GM21447 (cell line): ENCODE results near the gene ZFPL1.
"Not testable (repeated sequence)": the region's sequence is repeated elsewhere in the genome, so short reads cannot be mapped to it uniquely, and the experiment has no call there.

Experiments used
- ATAC-seq: cut with Tn5 transposase; IDR thresholded peaks from one replicate; pipeline ENCODE4 v1.9.1; 2021; ENCODE audit not compliant: unreplicated experiment

ZFPL1 gene

DNA sequence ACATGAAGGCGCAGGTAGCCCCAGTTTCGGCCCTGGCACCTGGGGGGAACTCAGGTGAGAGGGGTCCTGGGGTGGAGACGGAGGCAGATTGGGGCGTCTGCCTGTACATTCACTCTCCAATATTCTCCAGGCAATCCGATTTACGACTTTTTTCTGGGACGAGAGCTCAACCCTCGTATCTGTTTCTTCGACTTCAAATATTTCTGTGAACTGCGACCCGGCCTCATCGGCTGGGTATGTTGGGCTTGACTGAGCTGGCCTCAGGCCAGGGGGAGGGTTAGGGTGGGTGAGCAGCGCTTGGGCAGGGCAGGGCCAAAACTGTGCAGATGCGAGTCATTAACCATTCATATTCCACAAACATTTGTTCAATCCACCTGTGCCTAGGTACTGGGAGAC is 29.3 kb downstream of the ZFPL1 start:
- ATAC-seq = no peak

DNA sequence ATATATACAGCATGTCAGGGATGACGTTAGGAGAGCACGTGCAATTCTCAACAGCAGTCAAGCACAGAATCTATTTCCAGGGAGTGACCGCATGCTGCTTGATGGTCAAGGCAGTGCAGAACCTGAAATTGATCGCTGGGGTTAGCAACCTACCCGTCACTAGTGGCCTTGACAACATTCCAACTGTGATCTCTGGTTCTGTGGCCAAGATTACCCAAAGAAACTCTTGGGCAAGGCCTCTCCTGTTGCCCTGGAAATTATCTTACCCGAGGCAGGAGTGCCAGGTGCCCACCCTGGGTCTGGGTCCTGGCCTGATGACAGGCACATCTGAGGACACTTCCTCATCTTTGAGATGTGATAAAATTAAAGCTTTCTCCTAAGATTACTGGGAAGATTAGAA is 29.8 kb downstream of the ZFPL1 start:
- ATAC-seq = no peak

DNA sequence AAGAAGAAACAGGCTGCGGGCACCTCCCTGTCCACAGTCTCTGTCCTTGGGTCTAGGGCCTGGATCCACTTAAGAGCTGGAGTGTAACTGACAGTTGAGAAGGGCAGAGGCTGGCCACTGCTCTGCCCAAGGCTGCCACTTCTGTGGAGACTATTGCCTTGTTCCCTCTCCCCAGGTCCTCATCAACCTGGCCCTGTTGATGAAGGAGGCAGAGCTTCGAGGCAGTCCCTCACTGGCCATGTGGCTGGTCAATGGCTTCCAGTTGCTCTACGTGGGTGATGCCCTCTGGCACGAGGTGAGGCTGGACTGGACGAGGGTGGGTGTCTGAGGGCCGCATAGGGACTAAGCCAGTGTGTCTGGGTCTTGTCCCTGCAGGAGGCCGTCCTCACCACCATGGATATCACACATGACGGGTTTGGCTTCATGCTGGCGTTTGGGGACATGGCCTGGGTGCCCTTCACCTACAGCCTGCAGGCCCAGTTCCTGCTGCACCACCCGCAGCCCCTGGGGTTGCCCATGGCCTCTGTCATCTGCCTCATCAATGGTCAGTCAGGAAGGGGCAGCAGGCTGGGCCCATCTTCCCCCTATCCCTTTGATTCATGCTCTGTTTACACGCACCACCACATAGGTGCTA is 30.6 kb downstream of the ZFPL1 start:
- ATAC-seq = no peak

DNA sequence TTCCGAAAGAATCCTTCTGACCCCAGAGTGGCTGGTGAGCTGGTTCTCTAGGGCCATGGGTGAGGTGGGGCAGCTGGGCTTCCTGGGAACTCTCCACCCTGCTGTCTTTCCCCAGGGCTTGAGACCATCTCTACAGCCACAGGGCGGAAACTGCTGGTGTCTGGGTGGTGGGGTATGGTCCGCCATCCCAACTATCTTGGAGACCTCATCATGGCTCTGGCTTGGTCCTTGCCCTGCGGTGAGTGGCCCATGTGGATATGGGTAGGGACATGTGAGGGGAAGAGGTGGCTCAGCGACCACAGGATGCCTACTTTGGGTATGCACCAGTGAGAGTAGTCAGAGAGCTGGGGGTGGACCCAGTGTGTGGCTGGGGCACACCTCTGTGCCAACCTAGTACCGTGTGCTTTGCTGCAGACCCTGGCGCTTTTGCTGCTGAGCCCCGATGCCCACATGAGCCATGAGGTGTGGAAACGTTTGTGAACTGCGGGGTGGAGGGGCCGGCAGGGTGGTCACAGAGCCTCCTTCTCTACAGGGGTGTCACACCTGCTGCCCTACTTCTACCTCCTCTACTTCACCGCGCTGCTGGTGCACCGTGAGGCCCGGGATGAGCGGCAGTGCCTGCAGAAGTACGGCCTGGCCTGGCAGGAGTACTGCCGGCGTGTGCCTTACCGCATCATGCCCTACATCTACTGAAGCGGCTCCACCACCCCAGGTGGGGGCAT is 31.5 kb downstream of the ZFPL1 start:
- ATAC-seq = no peak

DNA sequence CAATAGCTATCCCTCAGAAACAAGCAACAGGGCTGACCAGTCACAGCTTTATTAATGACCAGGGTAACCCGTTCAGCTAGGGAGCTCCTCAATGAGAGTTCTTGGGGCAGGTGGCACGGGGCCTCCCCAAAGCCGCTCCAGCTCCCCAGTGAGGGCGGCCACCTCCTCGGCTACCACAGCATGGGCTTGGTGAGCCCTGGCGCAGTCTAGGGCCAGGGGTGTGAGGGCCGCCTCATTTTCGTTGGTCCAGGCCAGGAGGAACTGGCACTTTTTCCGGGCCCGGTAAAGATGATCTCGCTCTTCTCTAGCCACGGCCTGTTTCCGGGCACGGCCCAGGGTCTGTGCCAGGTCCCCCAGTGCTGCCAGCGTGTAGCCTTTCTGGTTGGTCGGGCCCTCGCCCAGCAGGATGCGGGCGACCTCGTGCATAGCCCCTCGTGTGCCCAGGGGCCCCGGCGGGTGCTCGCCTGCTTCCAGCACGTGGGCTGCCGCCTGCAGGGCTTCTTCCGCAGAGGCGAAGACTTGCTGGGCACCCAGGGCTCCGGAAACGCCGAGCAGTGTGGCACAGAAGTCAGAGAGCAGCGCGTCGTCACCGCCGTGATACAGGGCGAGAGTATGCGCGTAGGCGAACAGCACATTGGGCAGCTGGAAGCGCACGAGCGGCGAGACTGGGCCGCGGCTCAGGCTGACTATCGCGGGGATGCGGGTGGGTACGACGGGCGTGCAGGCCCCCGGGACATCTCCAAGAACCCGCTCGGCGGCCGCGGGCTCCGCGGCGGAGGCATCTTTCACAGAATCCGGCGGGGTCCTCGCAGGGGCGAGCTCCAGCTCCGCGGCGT is 32.6 kb downstream of the ZFPL1 start:
- no peak for ATAC-seq

DNA sequence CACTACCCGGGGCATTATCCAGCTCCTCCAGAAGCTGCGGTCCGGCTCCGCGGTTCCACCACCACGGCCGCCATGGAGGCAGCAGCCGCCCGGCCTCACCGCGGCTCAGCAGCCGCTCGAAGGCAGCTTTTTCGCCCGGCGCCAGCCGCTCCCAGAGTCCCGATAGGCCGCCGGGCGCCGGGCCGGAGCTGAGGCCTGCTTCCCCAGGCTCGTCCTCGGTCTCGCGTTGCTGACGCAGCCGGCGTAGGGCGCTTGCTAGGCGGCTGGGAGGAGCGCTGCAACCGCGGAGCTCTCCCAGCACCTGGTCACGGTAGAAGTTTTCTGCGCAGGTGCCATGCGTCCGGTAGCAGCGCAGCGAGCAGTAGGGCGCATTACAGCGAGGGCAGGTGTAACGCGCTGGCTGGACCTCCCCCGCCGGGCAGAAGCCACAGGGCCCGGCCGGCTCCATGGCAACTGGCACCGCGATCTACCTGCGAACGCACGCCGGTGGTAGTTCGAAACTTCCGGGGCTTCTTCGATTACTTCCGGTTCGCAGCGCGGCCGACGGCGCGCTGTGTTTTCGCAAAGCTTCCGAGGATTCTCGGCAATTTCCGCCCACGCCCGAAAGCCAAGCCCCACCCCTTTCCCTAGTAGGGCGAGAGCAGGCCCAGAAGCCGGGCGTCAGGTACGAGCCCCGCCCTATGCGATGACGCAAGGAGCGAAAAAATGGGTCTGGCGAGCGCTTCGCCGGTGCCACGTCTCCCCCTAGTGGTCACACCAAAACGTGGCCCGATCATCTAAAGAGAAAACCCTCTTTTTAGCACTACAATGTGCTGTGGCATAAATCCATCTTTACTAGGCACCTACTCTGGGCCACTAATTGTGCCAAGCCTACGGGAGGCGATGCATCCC is 33.4 kb downstream of the ZFPL1 start, which contains the start of gene ZNHIT2:
Gene ZNHIT2, minus strand, starts transcription at position 496 of the 891 bp plus-strand sequence. Its CDS starts 48 bp downstream, at position 448.
- peak; percentile 57 for ATAC-seq

DNA sequence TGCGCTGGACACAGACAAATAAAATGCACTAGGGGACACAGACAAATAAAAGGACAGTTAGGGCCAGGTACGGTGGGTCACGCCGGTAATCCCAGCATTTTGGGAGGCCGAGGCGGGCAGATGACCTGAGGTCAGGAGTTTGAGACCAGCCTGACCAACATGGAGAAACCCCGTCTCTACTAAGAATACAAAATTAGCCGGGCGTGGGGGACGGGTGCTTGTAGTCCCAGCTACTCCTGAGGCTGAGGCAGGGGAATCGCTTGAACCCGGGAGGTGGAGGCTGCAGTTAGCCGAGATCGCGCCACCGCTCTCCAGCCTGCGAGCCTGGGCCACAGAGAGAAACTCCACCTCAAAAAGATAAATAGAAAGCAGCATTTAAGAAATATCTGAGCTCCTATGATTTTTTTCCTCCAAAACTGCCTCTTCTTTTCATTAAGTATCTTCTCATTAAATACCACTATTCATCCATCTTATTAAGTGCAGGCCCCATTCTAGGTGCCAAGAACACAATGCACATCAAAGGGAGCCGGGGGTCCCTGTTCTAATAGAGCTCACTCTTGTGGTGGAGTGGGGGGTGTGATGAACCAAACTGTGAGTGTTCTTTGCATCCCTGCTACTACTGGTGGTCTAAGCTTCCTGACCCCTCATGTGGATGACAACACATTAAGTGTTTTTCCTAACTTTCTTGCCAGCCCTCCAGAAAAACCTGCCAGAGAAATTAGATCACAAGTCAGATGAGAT is 34.2 kb downstream of the ZFPL1 start:
- ATAC-seq = no peak

DNA sequence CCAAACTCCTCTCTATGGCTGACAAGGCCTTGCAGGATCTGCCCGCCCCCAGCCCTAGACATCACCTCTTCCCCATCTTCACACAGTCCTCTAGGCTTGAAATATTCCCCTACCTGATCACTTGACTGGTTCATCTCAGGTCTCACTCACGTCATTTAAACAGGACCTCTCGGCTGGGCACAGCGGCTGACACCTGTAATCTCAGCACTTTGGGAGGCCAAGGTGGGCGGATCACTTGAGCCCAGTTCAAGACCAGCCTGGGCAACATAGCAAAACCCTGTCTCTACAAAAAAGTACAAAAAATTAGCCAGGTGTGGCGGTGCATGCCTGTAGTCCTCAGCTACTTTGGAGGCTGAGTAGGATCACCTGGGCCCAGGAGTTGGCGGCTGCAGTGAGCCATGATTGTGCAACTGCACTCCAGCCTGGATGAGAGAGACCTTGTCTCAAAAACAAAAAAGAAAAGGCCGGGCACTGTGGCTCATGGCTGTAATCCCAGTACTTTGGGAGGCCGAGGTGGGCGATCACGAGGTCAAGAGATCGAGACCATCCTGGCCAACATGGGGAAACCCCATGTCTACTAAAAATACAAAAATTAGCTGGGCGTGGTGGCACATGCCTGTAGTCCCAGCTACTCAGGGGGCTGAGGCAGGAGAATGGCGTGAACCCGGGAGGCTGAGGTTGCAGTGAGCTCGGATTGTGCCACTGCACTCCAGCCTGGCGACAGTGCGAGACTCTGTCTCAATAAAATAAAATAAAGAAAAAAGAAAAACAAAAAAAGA is 35.1 kb downstream of the ZFPL1 start:
- not testable (repeated sequence) for ATAC-seq

DNA sequence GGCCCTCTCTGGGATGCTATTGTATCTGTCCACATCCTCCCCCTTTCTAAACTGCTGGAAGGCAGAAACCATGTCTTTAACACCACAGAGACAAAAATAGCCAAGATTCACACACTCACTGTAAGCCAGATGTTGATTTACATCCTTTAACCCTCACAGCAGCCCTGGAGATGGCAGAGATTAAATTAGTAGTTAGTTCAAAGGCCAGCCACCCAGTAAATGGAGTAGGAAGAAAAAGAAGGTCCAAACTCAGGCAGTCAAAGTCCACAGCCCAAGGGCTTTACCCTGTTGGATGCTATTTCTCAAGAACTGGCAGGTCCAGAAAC is 35.6 kb downstream of the ZFPL1 start:
- no peak for ATAC-seq

DNA sequence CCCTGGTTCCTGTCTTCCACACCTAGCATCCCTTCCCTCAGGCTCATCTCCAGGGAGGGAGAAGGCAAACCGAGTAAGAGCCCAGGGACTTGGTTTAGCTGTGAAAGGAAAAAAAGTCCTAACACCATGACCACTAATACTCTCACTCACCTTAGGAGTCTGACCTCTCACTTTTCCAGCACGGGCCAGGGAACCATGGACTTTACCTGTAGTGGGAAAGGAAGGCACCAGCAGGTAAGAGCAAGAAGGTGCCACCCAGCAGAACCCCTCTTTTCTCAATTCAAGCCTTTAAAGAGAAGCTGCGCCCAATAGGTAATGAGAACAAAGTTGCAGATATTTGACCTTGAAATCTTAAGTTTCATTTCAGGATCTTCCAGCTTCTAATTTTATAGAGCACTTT is 36.8 kb downstream of the ZFPL1 start:
- ATAC-seq = no peak

DNA sequence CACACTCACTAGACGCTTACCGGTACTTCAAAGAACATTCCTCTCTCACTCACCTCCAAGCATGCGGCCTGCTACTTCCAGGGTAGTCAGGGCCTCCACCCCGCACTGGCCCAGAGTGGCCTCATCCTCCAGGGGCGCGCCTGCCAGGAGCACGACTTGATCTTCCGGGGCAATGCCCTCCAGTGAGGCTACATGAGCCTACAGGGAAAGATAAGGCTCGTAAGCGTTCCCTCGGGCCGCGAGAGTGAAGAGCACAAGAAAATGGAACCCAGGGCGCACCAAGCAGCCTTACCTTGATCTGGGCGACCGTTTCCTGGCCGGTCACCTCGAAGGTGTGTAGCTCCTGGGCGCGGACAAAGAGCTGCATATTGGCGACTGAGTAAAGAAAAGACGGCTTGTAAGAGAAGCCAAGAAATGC is 37.4 kb downstream of the ZFPL1 start:
- ATAC-seq = no peak

DNA sequence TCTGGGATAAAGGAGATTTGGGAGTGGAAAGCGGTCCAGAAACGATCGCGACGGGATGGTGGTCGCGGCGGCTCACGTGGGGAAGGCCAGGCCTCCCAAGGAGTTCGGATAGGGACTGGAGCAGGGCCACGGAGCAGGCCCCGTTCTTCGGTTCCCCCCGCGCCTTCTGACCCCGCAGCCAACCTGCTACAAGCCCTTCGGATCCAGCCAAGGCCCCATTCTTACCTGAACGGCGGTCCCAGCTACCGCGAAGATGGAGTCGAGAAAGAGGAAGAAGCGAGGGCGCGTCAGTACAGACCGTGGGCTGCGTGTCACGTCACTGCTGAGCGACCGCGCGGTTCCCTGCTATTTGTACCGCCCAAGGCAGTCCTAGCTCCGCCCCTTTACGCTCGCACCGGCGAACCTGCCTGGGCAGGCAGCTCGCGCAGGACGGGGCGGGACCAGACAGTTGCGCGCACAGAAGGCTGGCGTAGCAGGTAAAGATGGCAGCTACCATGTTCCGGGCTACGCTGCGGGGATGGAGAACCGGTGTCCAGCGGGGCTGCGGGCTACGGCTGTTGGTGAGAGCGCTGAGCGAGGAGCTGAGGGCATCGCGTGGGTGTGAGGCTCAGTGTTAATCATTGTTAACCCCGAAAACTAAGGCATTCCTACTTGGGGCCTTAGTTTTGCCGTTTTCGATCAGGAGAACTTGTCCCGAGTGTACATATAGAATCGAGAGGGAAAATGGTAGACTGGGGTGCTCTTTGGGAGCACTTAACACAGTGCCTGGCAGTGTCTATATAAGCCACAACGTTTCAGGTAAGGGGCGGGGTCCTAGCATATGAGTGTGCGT is 38.1 kb downstream of the ZFPL1 start, which contains the start of the genes FAU and MRPL49:
Gene FAU, minus strand, starts transcription at position 270 of the 832 bp plus-strand sequence. CDS start 321 bp downstream, outside the sequence.
Gene MRPL49, plus strand, starts transcription at position 457 of the 832 bp plus-strand sequence. Its CDS starts 26 bp downstream, at position 483.
- peak; percentile 54 for ATAC-seq

DNA sequence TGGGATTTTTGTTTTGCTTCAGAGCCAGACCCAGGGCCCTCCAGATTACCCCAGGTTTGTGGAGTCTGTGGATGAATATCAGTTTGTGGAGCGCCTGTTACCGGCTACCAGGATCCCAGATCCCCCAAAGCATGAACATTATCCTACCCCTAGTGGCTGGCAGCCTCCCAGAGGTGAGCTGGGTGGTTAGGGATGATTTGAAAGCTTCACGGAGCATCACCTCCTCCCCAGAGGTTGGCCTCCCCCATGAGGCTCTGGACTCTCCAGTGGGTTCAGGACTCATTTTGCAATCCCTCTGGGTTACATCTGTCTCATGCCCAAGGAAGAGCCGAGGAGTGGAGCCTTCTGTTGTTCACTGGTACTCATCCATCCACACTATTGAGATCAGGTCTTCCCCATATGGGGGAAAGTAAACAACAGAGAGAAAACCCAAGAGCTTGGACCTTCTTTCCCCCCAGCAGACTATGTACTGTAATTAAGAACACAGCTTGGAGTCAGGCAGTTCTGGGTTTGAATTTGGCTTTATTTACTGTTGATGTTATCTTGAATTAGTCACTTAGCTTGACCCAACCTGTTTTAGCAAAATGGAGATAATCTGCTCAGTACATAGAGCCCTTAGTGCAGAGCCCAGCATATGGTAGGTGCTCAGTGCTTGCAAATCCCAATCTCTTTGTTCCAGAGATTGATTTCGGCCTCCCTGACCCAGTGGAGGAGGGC is 40.6 kb downstream of the ZFPL1 start:
- no peak for ATAC-seq

DNA sequence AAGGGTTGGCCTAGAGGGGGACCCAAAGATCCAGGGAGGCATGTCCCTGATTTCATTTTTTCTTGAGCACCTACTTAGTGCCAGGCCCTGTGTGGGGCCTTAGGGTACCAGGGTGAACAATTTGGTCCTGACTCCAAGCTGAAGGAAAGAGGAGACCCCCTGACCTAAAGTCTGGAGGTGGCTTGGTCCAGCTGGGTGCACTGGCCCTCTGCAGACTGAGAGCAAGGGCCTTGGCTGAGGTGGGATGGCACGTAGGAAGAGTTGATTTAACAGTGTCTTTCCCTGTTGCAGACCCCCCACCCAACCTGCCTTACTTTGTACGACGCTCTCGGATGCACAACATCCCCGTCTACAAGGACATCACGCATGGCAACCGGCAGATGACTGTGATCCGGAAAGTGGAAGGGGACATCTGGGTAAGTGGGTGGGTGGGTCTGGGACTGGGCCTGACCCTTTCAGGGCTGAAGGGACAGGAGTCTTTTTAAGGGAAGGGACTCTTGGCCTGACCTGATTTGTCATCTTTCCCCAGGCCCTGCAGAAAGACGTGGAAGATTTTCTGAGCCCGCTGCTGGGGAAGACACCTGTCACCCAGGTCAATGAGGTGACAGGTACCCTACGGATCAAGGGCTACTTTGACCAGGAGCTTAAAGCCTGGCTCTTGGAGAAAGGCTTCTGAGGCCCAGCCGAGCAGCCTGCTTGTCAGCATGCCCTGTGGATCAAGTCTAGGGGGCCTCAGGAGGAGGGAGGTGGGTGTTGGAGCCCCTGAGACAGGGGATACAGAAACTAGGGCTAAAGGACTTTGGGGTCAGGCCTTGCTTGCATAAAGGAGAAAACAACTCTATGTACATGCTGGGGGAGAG is 41.4 kb downstream of the ZFPL1 start:
- no peak for ATAC-seq

DNA sequence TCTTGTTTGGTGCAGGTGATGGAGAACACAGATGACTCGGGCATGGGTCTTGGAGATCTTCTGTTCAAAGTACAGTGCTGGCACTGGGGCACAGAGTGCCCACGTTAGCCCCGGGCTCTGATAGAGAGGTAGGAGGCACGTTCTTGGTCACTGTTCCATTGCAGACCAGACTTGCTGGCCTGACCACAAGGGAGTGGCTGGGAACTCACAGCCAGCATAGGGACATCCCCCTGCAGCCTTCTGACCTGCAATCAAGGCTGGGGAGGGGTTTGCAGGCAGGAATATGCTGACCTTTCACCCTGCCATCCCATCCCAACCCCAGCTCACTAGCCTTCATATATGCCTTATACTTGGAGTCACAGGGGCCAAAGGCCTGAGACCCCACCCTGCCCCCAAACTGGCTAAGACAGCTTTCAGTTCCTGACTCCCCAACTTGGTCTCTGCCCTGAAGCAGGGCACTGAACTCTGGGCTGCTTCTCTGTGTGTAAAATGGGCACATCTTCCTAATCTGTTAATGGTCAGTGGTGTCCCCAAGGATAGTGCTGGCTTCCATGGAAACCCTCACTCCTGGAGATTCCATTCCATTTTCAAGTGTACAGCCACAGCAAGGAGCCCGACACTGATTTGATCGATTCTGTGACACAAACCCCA is 42.7 kb downstream of the ZFPL1 start:
- ATAC-seq = no peak

DNA sequence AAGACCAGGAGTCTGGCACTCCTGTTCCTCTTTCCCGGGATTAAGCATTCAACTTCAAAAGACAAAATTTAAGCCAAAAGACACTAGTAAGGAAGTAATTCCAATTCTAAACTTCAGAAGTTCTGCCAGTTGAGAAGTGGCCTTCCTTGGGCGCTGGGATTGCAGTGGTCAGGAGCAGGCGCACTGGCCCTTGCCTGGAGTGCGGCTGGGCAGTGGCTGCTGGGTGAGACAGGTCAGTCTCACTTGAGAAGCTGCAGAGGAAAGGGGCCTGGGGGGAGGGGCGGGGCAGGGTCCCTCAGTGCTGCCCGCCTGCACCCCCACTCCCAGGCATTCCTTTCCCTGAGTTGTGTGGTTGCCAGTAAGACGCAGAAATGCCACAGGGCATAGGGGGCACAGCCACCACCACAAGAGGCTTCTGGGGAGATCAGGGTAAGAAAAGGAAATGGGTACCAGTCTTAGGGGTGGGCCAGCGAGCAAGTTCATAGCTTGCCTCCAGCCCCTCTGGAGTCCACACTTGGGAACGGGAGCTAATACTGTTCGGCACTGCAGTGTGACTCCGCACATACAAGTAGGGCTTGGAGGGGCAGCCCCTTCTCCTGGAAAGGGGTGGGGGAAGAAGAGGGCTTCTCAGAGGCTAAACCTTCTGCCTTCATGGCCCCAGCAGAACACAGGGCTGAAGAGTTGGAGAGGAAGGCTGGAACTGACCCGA is 43.6 kb downstream of the ZFPL1 start:
- no peak for ATAC-seq
